Raji (cell line): ENCODE results near the gene NCS1.

Experiments used
- POLR2A ChIP-seq: IDR thresholded peaks from 2 replicates; pipeline ENCODE4 v1.6.1; 2011; ENCODE audit warnings: low read depth, low read length, control low read depth; ENCODE audit not compliant: insufficient read depth

Gene NCS1

DNA sequence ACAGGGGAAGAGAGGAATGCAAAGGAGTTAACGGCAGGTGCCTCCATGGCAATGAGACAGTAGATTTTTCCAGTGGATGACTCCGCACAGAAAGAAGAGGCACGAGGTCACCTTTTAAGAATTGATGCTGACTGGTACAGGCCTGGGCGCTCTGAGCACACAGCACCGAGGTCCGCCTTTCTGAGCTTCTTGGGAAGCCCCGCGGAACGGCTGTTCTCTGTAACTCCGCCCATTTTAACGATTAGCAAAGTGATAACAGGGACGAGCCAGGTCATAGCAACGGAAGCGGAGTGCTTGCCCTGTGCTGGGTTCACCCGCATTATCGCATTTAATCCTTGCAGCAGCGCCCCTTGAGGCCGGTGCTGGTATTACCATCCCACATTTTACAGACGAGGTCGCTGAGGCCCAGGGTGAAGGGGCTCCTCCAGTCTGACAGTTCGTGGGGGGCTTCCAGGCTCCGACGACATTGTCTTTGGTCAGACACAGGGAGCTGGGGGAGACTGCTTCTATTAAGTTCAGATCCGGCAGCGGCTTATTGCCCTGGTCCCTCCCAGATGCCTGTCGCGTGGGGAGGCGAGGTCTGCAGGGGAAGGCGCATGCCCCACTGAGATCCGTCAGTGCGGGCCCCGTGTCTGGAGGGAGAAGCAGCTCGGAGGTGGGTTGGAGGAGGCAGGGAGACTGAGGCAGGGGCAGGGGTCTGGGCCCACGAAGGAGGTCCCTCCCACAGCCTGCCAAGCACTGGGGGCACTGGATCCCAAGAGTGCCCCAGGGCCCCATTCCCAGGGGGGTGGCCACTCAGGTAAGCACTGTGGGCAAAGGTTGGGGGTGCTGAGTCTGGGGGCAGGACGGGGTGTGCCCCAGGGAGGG is 71.0 kb downstream of the NCS1 start:
- no peak for TF ChIP-seq POLR2A

DNA sequence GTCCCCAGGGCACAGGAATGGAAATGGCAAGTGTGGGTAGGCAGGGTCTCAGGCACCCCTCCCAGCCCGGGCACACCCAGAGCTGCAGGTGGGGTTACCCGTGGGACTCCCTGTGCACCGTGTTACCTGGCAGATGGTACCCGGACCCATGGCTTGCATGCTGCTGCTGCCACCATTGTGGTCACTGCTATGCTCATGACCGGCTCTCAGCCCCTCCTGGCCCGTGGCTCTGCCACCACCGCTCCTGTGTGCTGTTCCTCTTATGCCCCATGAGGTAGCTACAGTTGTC is 71.6 kb downstream of the NCS1 start:
- TF ChIP-seq POLR2A, result no peak

DNA sequence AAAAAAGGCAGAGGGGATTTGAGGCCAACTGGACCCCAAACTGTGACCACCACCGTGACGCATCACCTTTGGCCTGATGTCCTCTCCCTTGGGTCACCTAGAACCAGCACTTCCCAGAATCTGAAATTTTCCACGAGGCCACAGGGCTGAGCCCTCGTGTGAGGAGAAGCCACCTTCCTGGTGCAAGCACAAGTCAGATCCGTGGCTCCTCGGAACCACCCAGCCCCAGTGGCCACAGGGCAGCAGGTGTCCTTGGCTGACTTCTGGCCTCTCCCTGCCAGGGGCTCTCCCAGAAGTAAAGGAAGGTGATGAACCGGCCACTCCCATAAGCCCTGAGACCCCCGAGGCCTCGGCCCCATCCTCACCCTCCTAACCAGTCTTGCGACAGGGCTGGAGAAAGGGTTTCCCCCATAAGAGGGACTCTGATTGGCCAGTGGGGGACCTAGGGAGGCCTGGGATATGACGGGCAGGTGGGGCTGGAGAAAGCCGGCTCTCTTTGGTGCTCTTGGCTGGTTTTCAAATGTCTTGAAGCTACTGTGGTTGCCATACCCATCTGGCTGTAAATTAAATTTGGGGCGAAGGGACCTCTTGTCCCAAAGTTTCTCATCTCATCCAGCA is 72.5 kb downstream of the NCS1 start:
- no peak for TF ChIP-seq POLR2A

DNA sequence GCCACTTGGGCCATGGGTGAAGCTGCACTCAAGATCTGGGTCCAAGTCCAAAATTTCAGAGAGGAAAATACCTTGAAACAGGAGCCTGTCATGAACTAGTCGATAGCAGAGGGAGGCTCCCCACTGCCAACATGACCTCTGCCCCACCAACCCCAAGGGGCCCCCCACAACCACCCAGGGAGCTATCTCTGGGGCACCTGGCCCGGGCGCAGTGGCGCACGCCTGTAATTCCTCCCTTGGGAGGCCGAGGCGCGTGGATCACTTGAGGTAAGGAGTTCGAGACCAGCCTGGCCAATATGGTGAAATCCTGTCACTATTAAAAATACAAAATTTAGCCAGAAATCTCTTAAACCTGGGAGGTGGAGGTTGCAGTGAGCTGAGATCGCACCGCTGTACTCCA is 73.3 kb downstream of the NCS1 start:
- TF ChIP-seq POLR2A, result no peak

DNA sequence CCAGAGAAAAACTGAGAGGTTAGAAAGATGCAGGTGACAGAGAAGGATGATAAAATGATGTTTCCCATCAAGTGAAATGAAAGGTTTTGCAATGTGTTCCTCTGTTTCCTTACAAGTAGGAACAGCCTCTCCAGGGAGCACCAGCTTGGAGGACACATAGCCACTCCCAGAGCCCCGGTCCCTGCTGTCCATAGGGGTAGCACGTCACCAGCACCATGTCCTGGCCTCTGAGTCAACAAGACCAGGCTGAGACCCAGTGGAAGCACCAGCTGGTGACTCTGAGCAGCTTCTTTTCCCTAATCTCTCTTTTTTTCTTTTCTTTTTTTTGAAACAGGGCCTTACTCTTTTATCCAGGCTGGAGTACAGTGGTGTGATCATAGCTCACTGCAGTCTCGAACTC is 73.9 kb downstream of the NCS1 start:
- no peak for TF ChIP-seq POLR2A

DNA sequence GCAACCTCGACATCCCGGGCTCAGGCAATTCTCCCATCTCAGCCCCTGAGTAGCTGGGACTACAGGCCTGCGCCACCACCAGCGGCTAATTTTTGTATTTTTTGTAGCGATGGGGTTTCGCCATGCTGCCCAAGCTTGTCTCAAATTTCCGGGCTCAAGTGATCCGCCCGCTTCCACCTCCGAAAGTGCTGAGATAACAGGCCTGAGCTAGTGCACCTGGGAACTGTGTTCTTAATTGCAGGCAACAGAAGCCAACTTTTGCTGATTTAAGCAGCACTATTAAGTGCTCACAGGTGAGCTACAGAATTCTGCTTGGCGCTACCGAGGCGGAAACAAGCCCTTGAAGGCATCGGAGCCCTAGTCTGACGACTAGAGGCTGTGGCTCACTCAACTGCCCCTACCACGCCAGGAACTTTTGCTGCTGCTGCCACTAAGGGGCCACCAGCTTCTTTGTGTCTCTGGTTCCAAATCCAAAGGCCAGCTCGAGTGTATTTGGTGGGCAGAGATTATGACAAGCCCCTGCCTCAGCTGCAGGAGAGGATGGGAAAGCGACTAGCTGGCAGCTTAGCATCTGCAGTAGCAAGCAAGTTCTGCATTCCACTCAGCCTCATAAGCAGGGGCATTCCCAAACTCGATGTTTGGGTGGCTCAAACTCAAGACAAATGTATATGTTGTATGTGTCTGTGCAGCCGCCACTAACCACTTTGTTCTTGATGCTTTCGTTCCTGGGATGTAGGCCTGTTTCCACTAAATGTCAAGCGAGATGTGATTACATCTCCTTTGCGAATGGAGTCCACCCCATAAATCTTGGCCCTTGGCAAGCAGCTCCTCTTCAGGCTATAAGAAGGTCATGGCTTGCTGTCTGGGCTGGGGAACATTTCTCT is 82.8 kb downstream of the NCS1 start:
- no peak for TF ChIP-seq POLR2A

DNA sequence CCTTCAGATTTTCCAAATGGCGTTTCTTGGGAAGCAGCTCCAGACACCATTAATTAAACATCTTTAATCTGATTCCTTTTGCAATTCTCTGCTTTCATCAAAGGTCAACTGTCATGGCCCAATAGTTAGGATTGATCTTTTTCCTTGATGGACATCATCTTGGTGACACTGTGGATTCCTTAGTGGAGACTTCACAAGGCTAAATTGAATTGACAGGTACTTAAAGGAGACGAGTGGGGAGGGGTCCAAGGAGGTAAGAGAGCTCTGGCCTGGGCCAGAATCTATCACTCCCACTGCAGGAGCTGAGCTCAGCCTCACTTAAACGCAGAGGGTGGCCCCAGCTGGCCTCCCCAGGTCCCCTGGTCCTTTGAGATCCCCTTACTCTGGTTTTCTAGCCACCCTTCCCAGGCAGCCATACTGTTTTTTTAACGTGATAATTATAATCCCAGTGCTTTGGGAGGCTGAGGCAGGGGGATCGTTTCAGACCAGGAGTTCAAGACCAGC is 83.5 kb downstream of the NCS1 start:
- TF ChIP-seq POLR2A, result no peak

DNA sequence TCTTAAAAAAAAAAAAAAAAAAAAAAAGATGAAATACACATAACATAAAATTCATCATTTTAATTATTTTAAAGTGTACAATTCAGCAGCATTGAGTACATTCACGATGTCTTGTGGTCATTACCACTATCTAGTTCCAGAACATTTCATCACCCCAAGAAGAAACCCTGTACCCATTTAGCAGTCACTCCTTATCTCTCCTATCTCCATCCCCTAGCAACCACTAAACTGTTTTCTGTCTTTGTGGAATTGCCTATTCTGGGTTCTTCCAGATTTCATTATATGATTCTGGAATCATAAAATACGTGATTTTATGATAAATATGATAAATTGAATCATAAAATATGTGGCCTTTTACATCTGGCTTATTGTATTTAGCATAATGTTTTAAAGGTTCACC is 84.4 kb downstream of the NCS1 start:
- no peak for TF ChIP-seq POLR2A

DNA sequence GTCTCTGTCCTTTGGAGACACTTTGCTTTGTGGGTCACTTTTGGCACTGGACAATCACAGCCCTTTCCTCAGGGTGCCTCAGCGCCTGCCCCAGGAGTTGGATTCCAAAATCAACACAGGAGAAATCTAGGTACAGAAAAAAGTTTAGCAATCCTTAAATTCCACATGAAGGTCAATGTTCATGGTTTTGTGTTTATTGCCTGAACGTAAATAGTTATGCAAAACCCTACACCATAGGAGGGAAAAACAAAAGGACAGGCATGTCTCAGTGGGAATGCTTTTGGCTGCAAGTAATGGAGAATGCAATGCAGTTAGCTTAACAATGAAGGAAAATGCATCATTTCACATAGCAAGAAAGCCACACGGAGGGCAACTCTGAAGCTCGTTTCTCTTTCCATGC is 86.8 kb downstream of the NCS1 start:
- no peak for TF ChIP-seq POLR2A

DNA sequence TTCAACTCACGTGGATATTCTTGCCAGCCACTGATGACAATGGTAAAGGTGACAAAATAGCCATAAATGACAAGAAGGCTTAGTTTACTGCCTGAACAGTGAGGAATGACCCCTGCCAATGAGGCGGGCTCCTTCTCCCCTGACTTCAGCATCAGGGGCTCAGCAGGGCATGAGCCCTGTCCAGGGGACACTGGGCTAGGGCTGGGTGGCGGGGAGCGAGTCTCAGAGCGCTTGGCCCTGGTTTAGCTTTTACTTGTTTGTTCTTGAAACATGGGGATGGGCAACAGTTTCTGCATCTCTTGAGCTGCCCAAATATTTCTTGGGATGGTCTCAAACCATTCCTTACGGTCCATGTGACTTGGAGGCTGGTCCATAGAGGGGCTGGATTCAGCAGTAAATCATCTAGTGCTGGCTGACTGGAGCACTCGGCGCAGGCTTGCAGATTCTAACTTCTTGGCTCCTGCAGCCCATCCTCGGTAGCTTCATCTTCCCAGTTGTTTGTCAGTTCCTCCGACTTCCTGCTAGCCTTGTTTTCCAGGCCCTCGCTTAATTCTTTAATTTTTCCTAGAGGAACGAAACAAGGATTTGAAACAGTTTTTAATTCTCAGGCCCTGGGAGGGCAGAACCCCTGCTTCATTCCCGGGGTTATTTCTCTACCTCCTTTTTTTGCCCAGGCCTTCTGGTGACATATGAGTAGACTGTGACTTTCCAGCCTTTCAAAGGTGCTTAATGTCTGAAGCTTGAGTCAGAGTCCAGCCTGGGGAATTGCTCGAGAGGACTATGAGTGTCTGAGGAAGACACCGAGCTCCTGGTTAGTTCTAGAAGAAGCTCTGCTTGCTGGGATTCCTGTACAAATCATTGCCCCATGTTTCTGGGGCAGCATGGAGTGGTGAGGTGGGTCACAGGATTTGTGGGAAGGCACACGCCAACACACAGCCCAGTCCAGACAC is 88.9 kb downstream of the NCS1 start:
- no peak for TF ChIP-seq POLR2A

DNA sequence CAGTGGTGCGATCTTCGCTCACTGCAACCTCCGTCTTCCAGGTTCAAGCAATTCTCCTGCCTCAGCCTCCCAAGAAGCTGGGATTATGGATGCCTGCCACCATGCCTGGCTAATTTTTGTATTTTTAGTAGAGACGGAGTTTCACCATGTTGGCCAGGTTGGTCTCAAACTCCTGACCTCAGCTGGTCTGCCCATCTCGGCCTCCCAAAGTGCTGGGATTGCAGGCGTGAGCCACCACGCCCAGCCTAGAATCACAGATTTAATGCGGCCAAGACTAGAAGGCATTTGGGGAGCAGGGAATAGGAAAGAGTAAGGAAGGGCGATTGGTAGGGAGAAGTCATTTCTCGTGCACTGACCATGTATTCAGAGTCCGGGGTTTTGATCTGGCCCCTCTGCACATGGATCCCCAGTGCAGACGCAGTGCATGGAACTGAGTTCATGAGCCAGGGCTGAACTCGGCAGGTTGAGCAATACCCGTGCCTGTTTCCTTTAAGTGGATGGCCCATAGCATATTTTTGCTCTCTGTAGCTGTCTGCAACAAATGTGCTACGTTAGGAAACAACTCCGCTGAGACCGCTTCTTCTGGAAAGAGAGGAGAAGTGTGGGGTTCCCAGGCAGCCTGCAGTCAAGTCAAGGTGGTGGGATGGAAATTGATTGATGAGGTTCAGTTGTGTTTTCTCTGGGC is 90.0 kb downstream of the NCS1 start:
- TF ChIP-seq POLR2A, result no peak

DNA sequence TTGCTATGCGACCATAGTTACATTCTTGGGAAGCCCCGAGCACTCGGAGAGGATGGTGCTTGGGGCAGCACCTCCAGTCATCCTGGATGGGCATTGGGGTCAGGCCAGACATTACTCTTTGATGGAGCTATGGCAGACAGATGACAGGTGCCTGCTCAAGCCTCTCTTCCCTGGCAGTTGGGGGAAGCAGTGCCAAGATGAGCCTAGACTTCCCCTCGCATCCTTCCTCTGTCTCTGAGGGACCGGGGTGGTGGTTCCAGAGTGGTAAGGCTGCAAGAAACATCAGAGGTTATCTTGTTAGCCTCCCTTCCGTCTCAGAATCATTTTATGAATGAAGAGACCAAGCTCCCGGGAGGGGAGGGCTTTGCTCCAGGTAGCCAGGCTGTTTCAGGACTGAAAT is 90.6 kb downstream of the NCS1 start:
- TF ChIP-seq POLR2A, result no peak

DNA sequence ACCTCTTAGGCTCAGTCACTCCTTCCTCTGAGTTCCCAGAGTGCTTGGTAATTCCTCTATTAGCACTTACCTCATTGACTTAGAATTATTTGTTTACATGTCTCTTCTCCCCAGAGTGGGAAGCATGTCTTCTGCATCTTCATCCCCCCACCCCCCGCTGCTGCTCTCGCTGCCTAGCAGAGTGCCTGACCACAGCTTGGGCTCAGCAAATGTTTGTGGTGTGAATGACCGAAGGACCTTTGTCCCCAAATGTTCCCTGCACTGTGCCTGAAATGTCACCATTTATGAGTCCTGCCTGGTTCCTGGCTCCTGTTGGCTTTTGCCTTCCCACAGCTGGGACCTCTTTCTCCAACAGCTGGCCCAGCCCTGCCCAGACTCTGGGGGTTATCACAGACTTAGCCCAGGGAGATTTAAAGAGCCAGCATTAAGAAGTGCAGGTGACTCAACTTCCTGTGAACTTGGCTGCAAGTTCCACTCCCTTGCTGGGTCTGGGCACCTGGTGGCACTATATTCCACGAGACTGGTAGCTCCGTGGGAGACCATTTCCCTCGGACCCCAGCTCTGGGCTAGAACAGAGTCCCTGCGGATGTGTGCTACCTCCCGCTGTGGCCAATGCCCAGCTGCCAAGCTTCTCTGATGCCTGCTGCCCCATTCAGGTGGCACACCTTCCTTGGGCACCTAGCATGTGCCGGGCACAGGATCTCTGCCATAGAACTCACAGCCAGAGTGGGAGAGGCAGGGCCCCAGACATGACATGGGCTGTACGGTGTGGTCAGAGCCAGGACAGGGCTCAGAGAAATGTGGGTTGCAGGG is 91.6 kb downstream of the NCS1 start:
- TF ChIP-seq POLR2A, result no peak
